ENCODE measurements around the gene HECTD4.

DNA sequence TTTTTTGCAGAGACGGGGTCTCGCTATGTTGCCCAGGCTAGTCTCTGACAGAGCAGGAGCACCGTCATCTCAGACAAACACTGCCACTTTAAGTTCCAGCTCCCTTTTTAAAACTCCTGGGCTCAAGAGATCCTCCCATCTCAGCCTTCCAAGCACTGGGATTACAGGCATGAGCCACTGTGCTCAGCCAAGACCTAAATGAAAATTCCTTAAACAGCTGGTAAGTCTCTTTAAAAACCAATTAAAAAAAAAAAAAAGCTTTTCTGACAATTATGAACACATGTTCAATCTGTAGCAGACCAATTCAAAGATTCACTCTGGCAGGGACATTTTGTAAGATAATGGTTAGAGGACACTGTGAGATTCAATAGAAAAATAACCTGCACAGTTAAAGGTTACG lies 77.8 kb downstream of the HECTD4 start:
- TF ChIP-seq, protein P1, sequence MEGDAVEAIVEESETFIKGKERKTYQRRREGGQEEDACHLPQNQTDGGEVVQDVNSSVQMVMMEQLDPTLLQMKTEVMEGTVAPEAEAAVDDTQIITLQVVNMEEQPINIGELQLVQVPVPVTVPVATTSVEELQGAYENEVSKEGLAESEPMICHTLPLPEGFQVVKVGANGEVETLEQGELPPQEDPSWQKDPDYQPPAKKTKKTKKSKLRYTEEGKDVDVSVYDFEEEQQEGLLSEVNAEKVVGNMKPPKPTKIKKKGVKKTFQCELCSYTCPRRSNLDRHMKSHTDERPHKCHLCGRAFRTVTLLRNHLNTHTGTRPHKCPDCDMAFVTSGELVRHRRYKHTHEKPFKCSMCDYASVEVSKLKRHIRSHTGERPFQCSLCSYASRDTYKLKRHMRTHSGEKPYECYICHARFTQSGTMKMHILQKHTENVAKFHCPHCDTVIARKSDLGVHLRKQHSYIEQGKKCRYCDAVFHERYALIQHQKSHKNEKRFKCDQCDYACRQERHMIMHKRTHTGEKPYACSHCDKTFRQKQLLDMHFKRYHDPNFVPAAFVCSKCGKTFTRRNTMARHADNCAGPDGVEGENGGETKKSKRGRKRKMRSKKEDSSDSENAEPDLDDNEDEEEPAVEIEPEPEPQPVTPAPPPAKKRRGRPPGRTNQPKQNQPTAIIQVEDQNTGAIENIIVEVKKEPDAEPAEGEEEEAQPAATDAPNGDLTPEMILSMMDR (conservative IDR thresholded peaks at IDR 0.05; ENCODE audit: low read depth in 2 of 2) = no peak
- no peak for TF ChIP-seq STAT1 (IDR thresholded peaks at IDR 0.05; ENCODE audit: unreplicated experiment)

Data from GM23338 (cell line).